Activated T-helper 1 cell treated with anti-CD3 and anti-CD28 coated beads, Interleukin-12 subunit alpha, Interleukin-12 subunit beta, Interleukin-2, Interleukin-4 antibody, amounts not matched to agents 30 ng/mL and 10 ng/mL and 1 ng/mL, durations not matched to agents 14 hours and 24 hours and 36 hours (primary cell): ENCODE measurements around the gene STON2. TPM values are rescaled to one million over a fixed set of nuclear protein-coding genes. Genes with fewer than 3 reads are reported as not detected.

Source experiments
- DNase-seq: peaks from one replicate; pipeline ENCODE4 v3.0.0; 2021; ENCODE audit warnings: low spot score
- H3K27ac Mint-ChIP-seq: one replicate; pipeline ENCODE4 v1.8.0; 2021; ENCODE audit warnings: mild to moderate bottlenecking, mixed read lengths
- H3K27me3 Mint-ChIP-seq: one replicate; pipeline ENCODE4 v1.8.0; 2022; ENCODE audit warnings: mild to moderate bottlenecking, moderate library complexity, mixed read lengths; ENCODE audit not compliant: insufficient read depth
- H3K36me3 Mint-ChIP-seq: one replicate; pipeline ENCODE4 v1.8.0; 2021; ENCODE audit warnings: low read depth, mixed read lengths
- H3K4me1 Mint-ChIP-seq: one replicate; pipeline ENCODE4 v1.8.0; 2021; ENCODE audit warnings: low read depth, mixed read lengths
- H3K4me3 Mint-ChIP-seq: one replicate; pipeline ENCODE4 v1.8.0; 2021; ENCODE audit warnings: mild to moderate bottlenecking, moderate library complexity, mixed read lengths
- H3K9me3 Mint-ChIP-seq: one replicate; pipeline ENCODE4 v1.8.0; 2021; ENCODE audit warnings: mixed read lengths
- intact Hi-C: fragments of 100-400 bp; cut with micrococcal nuclease; formaldehyde crosslinking; loops from one replicate; pipeline ENCODE4 v1.15.1; 2024
- total RNA-seq: library from RNA; stranded (reverse); gene quantifications from 2 replicates; pipeline ENCODE4 v1.2.3, GENCODE V29; 2022

Gene STON2
- total RNA-seq, 1 donor from 2014 or later, result 0.44 TPM

GRCh38 chr14:81412779-81413178 lies 12.7 kb upstream of the STON2 start:
- Mint-ChIP-seq H3K36me3 (no peaks in the 10 kb centered on the region), H3K4me1 (no peaks in the 10 kb centered on the region), H3K4me3 (no peak overlapping the region), H3K27ac (no peak overlapping the region), H3K9me3 (peaks cover 3% of the 10 kb centered on the region), H3K27me3 (peaks cover 1% of the 10 kb centered on the region)
- intact Hi-C loops, result no loop called here
- no peak for DNase-seq

GRCh38 chr14:81408595-81408994 lies 8.5 kb upstream of the STON2 start:
- Mint-ChIP-seq H3K27ac (no peak overlapping the region), H3K36me3 (no peaks in the 10 kb centered on the region), H3K27me3 (peaks cover 5% of the 10 kb centered on the region), H3K4me3 (no peak overlapping the region), H3K4me1 (no peaks in the 10 kb centered on the region), H3K9me3 (no peaks in the 10 kb centered on the region)
- no peak for DNase-seq
- intact Hi-C loops, result no loop called here

- DNase-seq, result no peak
- H3K27me3 Mint-ChIP-seq, result peaks cover 5% of the 10 kb centered on the region
- H3K27ac Mint-ChIP-seq, result no peak overlapping the region
- no peaks in the 10 kb centered on the region for H3K36me3 Mint-ChIP-seq
- no peaks in the 10 kb centered on the region for H3K9me3 Mint-ChIP-seq
- intact Hi-C loops, result no loop called here
- H3K4me3 Mint-ChIP-seq, result no peak overlapping the region
- peaks cover 3% of the 10 kb centered on the region for H3K4me1 Mint-ChIP-seq
These were observed 6.7 kb upstream of the STON2 start for GRCh38 chr14:81406863-81407262.

GRCh38 chr14:81402123-81402495 lies 2.0 kb upstream of the STON2 start:
- no peak overlapping the region for H3K27ac Mint-ChIP-seq
- DNase-seq, result no peak
- peaks cover 4% of the 10 kb centered on the region for H3K27me3 Mint-ChIP-seq
- H3K4me1 Mint-ChIP-seq, result peaks cover 21% of the 10 kb centered on the region
- H3K36me3 Mint-ChIP-seq, result no peaks in the 10 kb centered on the region
- H3K4me3 Mint-ChIP-seq, result no peak overlapping the region
- intact Hi-C loops, result no loop called here
- H3K9me3 Mint-ChIP-seq, result no peaks in the 10 kb centered on the region

- Mint-ChIP-seq H3K9me3 (no peaks in the 10 kb centered on the region), H3K36me3 (no peaks in the 10 kb centered on the region), H3K27ac (peak overlapping the region; percentile 33), H3K27me3 (no peaks in the 10 kb centered on the region), H3K4me3 (peak overlapping the region; percentile 7), H3K4me1 (peaks cover 21% of the 10 kb centered on the region)
- intact Hi-C loops, result no loop called here
- no peak for DNase-seq
These were observed 1.4 kb upstream of the STON2 start for GRCh38 chr14:81401420-81402122.

GRCh38 chr14:81400852-81401251 lies 728 bp upstream of the STON2 start:
- Mint-ChIP-seq H3K36me3 (no peaks in the 10 kb centered on the region), H3K27ac (no peak overlapping the region), H3K4me3 (peak overlapping the region; percentile 7), H3K27me3 (no peaks in the 10 kb centered on the region), H3K4me1 (peaks cover 21% of the 10 kb centered on the region), H3K9me3 (no peaks in the 10 kb centered on the region)
- DNase-seq, result no peak
- intact Hi-C loops, result no loop called here

DNA sequence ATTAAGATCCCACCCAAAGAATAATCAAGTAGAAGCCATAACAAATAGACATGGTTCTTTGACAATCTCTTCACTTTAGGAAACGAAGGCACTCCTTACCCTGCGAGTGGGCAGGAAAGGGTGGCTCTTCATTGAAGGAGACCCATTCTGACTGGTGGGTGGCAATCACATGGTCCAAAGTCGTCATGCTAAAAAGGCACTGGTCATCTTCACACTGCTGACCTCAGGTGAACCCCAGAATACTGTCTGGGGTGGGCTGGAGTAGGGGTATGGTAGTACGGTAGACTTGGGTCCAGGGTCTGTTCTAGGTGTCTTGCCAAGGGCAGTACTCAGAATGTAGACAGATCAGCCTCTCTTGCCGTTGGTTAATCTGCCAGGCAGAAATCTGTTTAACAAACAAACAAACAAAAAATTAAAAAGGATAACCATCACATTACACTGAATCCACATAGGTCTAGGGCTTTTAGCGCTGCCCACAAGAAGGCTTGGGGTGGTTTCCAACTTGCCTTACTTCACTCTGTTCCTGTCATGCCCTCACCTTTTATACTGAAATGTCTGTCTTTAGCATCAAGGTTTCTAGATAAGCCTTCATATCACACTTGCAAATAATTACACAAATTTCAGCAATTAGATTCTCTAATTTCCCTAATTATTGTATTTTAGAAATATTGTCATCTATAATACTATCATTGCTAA lies 1.8 kb downstream of the STON2 start:
- intact Hi-C loops, result no loop called here
- H3K4me1 Mint-ChIP-seq, result peaks cover 21% of the 10 kb centered on the region

GRCh38 chr14:81396113-81396512 lies 4.0 kb downstream of the STON2 start:
- Mint-ChIP-seq H3K27me3 (peaks cover 4% of the 10 kb centered on the region), H3K9me3 (no peaks in the 10 kb centered on the region), H3K27ac (no peak overlapping the region), H3K36me3 (no peaks in the 10 kb centered on the region), H3K4me3 (no peak overlapping the region), H3K4me1 (peaks cover 10% of the 10 kb centered on the region)
- intact Hi-C loops, result no loop called here
- DNase-seq, result no peak

More for the DNA sequence above, 1.8 kb downstream of the STON2 start:
- no peak overlapping the region for H3K4me3 Mint-ChIP-seq
- no peaks in the 10 kb centered on the region for H3K9me3 Mint-ChIP-seq
- no peak for DNase-seq
- H3K27ac Mint-ChIP-seq, result no peak overlapping the region
- H3K27me3 Mint-ChIP-seq, result peaks cover 2% of the 10 kb centered on the region
- H3K36me3 Mint-ChIP-seq, result no peaks in the 10 kb centered on the region

- intact Hi-C loops, result no loop called here
- Mint-ChIP-seq H3K27ac (no peak overlapping the region), H3K4me3 (no peak overlapping the region), H3K36me3 (no peaks in the 10 kb centered on the region), H3K4me1 (no peaks in the 10 kb centered on the region), H3K9me3 (no peaks in the 10 kb centered on the region), H3K27me3 (peaks cover 4% of the 10 kb centered on the region)
- no peak for DNase-seq
These were observed 5.4 kb downstream of the STON2 start for GRCh38 chr14:81394739-81395138.

GRCh38 chr14:81392976-81393643 lies 7.0 kb downstream of the STON2 start:
- H3K27ac Mint-ChIP-seq, result no peak overlapping the region
- H3K9me3 Mint-ChIP-seq, result no peaks in the 10 kb centered on the region
- no peak overlapping the region for H3K4me3 Mint-ChIP-seq
- no peak for DNase-seq
- intact Hi-C loops, result no loop called here
- no peaks in the 10 kb centered on the region for H3K36me3 Mint-ChIP-seq
- H3K27me3 Mint-ChIP-seq, result peaks cover 4% of the 10 kb centered on the region
- H3K4me1 Mint-ChIP-seq, result no peaks in the 10 kb centered on the region

DNA sequence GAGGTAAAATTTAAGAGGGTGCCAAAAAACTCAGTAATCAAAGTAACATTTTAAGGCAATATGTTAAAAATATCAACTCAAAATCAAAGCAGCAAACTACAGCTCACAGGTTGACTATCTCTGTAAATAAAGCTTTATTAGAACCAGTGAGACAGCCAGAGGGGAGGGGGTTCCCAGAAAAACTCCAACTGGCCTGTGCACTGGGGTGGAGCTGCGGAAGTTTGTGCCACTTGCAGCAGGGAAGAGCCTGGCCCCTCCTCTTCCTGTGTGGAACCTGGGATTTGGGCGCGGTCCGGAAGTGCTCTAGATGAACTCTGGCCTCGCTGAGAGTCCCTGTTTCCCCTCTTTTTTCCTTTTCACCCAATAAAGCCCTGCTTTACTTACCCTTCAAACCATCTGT lies 8.1 kb downstream of the STON2 start:
- no peak for DNase-seq
- H3K4me3 Mint-ChIP-seq, result no peak overlapping the region
- intact Hi-C loops, result no loop called here
- peaks cover 4% of the 10 kb centered on the region for H3K27me3 Mint-ChIP-seq
- no peaks in the 10 kb centered on the region for H3K9me3 Mint-ChIP-seq
- no peak overlapping the region for H3K27ac Mint-ChIP-seq
- H3K4me1 Mint-ChIP-seq, result no peaks in the 10 kb centered on the region
- H3K36me3 Mint-ChIP-seq, result no peaks in the 10 kb centered on the region

- no peak overlapping the region for H3K27ac Mint-ChIP-seq
- intact Hi-C loops, result no loop called here
- no peaks in the 10 kb centered on the region for H3K4me1 Mint-ChIP-seq
- H3K27me3 Mint-ChIP-seq, result peaks cover 4% of the 10 kb centered on the region
- DNase-seq, result no peak
- H3K36me3 Mint-ChIP-seq, result no peaks in the 10 kb centered on the region
- H3K9me3 Mint-ChIP-seq, result no peaks in the 10 kb centered on the region
- no peak overlapping the region for H3K4me3 Mint-ChIP-seq
These were observed 9.4 kb downstream of the STON2 start for GRCh38 chr14:81390696-81391095.

- Mint-ChIP-seq H3K27me3 (peaks cover 3% of the 10 kb centered on the region), H3K36me3 (no peaks in the 10 kb centered on the region), H3K9me3 (no peaks in the 10 kb centered on the region), H3K27ac (no peak overlapping the region), H3K4me3 (no peak overlapping the region), H3K4me1 (no peaks in the 10 kb centered on the region)
- intact Hi-C loops, result no loop called here
- no peak for DNase-seq
These were observed 11.8 kb downstream of the STON2 start for GRCh38 chr14:81388336-81388735.
